Measurements from ENCODE around the gene SLC27A2. TPM values are rescaled to one million over a fixed set of nuclear protein-coding genes. Genes with fewer than 3 reads are reported as not detected.
A peak's percentile ranks its signal among the peaks of the same experiment; 100 is the strongest.

Gene SLC27A2
- total RNA-seq, 1 donor = under 0.01 TPM

DNA sequence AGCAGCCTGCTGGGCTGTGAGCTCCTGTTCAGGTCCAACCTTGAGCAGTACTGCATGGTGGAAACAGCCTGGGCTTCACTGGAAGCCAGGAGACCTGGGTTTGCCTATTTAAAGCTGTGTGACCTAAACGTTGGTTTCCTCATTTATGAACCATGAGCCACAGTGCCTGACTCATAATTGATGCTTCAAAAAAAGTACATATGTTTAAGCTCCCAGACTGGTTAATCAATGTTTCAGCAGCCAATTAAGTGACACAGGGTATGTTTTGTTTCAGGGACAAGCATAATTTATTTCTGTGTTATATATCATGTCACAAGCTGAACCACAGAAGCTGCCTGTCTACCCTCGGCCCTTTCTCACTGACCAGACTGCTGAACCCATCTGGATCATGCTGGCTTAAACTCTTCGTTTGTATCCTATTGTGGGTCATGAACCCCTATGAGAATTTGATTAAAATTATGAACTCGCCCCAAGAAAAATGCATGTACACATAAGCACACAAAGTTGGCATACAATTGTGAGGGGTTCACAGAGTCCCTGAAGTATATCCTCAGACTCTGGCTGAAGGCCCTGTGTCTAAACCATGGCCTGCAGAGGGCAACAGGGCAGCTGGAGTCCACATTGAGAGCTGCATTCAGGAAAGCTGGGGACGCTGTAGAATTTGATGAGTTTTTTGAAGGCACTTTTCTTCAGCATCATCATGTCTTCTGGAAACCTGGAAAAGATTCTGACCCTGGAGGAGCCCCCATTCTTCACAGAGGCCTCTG lies 59.9 kb downstream of the SLC27A2 start:
- peak; percentile 16 for DNase-seq (ENCODE audit: low read depth)
- TF ChIP-seq CTCF (IDR thresholded peaks at IDR 0.05; ENCODE audit: insufficient read depth, low read depth, low read length) = peak; percentile 18
- H3K4me3 ChIP-seq (ENCODE audit: low read depth, low read length) = no peak overlapping the region

DNA sequence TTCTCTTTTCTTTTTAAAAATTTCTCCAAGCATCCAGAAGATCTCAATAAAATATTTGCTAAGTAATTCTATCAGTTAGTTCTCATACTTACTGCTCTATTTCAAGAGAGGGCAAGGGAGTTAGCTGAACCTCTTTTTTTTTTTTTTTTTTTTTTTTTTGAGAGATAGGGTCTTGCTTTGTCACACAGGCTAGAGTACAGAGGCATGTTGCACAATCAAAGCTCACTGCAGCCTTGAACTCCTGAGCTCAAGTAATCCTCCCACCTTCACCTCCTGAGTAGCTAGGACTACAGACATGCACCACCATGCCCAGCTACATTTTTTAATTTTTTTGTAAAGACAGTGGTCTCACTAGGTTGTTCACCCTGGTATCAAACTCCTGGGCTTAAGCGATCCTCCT lies 62.2 kb downstream of the SLC27A2 start:
- no peak for TF ChIP-seq CTCF (IDR thresholded peaks at IDR 0.05; ENCODE audit: insufficient read depth, low read depth, low read length)
- H3K4me3 ChIP-seq (ENCODE audit: low read depth, low read length) = no peak overlapping the region
- DNase-seq (ENCODE audit: low read depth) = no peak

DNA sequence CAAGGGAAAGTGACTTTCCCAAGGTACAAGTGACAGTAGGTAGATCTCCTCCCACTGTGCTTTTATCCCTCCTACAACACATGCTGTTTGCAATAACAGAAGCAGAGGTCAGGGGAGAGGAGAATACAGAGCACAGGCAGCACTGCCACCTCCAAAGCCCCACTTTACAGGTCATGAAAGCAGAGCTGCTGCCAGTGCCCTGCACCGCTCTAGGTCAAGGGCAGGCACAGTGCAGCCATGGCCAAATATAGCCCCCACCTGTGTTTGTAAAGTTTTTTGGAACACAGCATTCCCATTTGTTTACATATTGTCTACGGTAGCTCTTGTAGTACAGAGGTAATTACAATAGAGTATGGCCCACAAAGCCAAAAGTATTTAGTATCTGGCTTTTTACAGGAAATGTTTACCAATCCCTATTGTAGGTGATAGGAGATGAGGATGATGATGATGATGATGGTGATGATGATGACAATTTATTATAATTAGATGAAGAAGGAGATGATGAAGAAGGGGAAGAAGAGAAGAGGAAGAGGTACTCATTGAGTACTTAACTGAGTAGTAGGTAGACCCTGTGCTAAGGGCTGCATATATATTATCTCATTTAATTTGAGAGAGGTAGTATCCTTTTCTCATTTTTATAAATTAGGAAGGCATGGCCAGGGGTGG lies 63.1 kb downstream of the SLC27A2 start:
- no peak for DNase-seq (ENCODE audit: low read depth)
- H3K4me3 ChIP-seq (ENCODE audit: low read depth, low read length) = no peak overlapping the region
- no peak for TF ChIP-seq CTCF (IDR thresholded peaks at IDR 0.05; ENCODE audit: insufficient read depth, low read depth, low read length)

DNA sequence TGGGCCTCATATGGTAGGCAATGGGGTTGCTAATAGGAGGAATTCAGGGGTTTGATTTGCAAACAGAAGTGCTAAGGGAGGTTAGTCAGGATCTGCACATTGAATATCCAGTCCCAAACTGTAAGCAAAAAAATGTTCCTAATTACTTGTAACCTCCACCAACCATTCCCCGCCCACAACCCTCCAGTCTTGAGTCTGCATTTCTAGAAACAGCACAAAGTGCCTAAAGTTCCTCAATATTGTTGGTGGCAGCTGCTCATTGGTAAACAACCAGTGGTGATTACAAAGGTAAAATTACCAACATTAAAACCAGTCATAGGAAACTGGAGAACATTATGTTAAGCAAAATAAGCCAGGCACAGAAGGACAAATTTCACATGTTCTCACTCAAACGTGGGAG lies 64.6 kb downstream of the SLC27A2 start:
- H3K4me3 ChIP-seq (ENCODE audit: low read depth, low read length) = no peak overlapping the region
- TF ChIP-seq CTCF (IDR thresholded peaks at IDR 0.05; ENCODE audit: insufficient read depth, low read depth, low read length) = no peak
- DNase-seq (ENCODE audit: low read depth) = no peak

GRCh38 chr15:50247819-50248655 lies 66.0 kb downstream of the SLC27A2 start:
- no peak overlapping the region for H3K4me3 ChIP-seq (ENCODE audit: low read depth, low read length)
- no peak for TF ChIP-seq CTCF (IDR thresholded peaks at IDR 0.05; ENCODE audit: insufficient read depth, low read depth, low read length)

GRCh38 chr15:50248994-50249582 lies 67.1 kb downstream of the SLC27A2 start:
- H3K4me3 ChIP-seq (ENCODE audit: low read depth, low read length) = no peak overlapping the region
- DNase-seq (ENCODE audit: low read depth) = no peak
- no peak for TF ChIP-seq CTCF (IDR thresholded peaks at IDR 0.05; ENCODE audit: insufficient read depth, low read depth, low read length)

More at GRCh38 chr15:50247819-50248655, 66.0 kb downstream of the SLC27A2 start:
- peak; percentile 54 for DNase-seq (ENCODE audit: low read depth)
